Glomerular visceral epithelial cell (primary cell): ENCODE measurements around the gene DHX16.

Source experiments
- DNase-seq: peaks from one replicate; pipeline ENCODE4 v3.0.0-alpha.2; 2016; ENCODE audit errors: extremely low spot score

The DHX16 gene

GRCh38 chr6:30696432-30696831 is 23.6 kb upstream of the DHX16 start:
- DNase-seq: no peak

- DNase-seq: no peak
Measured at GRCh38 chr6:30691208-30691847, 18.5 kb upstream of the DHX16 start.

GRCh38 chr6:30690403-30691207 is 17.8 kb upstream of the DHX16 start, which contains the start of gene NRM:
TSS of gene NRM (minus strand) at chr6:30690984. CDS start at chr6:30690974, 10 bp downstream.
- DNase-seq: peak; percentile 91

GRCh38 chr6:30689985-30690384 is 17.2 kb upstream of the DHX16 start:
- no peak for DNase-seq

GRCh38 chr6:30689022-30689865 is 16.4 kb upstream of the DHX16 start:
- no peak for DNase-seq

GRCh38 chr6:30688569-30688968 is 15.8 kb upstream of the DHX16 start:
- no peak for DNase-seq

- DNase-seq: no peak
Measured at GRCh38 chr6:30687659-30688431, 15.0 kb upstream of the DHX16 start.

- DNase-seq: peak; percentile 99
Measured at GRCh38 chr6:30686908-30687658, 14.3 kb upstream of the DHX16 start.

- peak; percentile 71 for DNase-seq
Measured at GRCh38 chr6:30686009-30686907, 13.5 kb upstream of the DHX16 start, which contains the start of gene PPP1R18. TSS of gene PPP1R18 (minus strand) at chr6:30686645. CDS start at chr6:30686018, 627 bp downstream.

- DNase-seq: no peak
Measured at GRCh38 chr6:30685157-30686008, 12.6 kb upstream of the DHX16 start.

- DNase-seq: peak; percentile 42
Measured at GRCh38 chr6:30684386-30685156, 11.8 kb upstream of the DHX16 start.

GRCh38 chr6:30683980-30684338 is 11.2 kb upstream of the DHX16 start:
- no peak for DNase-seq

GRCh38 chr6:30683183-30683979 is 10.6 kb upstream of the DHX16 start:
- DNase-seq: no peak

- peak; percentile 87 for DNase-seq
Measured at GRCh38 chr6:30682143-30683117, 9.6 kb upstream of the DHX16 start.

GRCh38 chr6:30681766-30682142 is 8.9 kb upstream of the DHX16 start:
- no peak for DNase-seq
